ENCODE results near the gene POLK.
"Not testable (repeated sequence)": the region's sequence is repeated elsewhere in the genome, so short reads cannot be mapped to it uniquely, and the experiment has no call there.

POLK gene

GRCh38 chr5:75511435-75512382 lies at the start of gene POLK, which contains the start of gene CERT1:
TSS of gene POLK (plus strand) at chr5:75511891.
TSS of gene CERT1 (minus strand) at chr5:75511629. CDS start at chr5:75511207, 422 bp downstream.
- peak; percentile 96 for DNase-seq

- DNase-seq, result no peak
Observed at GRCh38 chr5:75463726-75464125, 48.0 kb upstream of the POLK start.

GRCh38 chr5:75465480-75465879 lies 46.2 kb upstream of the POLK start:
- no peak for DNase-seq

- no peak for DNase-seq
Observed at GRCh38 chr5:75466006-75466716, 45.5 kb upstream of the POLK start.

- DNase-seq, result no peak
Observed at GRCh38 chr5:75468593-75468992, 43.1 kb upstream of the POLK start.

- DNase-seq, result no peak
Observed at GRCh38 chr5:75469017-75469416, 42.7 kb upstream of the POLK start.

- no peak for DNase-seq
Observed at GRCh38 chr5:75471193-75471592, 40.5 kb upstream of the POLK start.

GRCh38 chr5:75472973-75473372 lies 38.7 kb upstream of the POLK start:
- no peak for DNase-seq

- DNase-seq, result no peak
Observed at GRCh38 chr5:75473463-75473862, 38.2 kb upstream of the POLK start.

- DNase-seq, result no peak
Observed at GRCh38 chr5:75475364-75475763, 36.3 kb upstream of the POLK start.

GRCh38 chr5:75481024-75481423 lies 30.7 kb upstream of the POLK start:
- no peak for DNase-seq

GRCh38 chr5:75482482-75482881 lies 29.2 kb upstream of the POLK start:
- no peak for DNase-seq

- no peak for DNase-seq
Observed at GRCh38 chr5:75484605-75485004, 27.1 kb upstream of the POLK start.

GRCh38 chr5:75489847-75490246 lies 21.8 kb upstream of the POLK start:
- not testable (repeated sequence) for DNase-seq

- no peak for DNase-seq
Observed at GRCh38 chr5:75491621-75492020, 20.1 kb upstream of the POLK start.

- DNase-seq, result no peak
Observed at GRCh38 chr5:75496026-75496425, 15.7 kb upstream of the POLK start.

GRCh38 chr5:75498208-75498777 lies 13.4 kb upstream of the POLK start:
- no peak for DNase-seq

- DNase-seq, result not testable (repeated sequence)
Observed at GRCh38 chr5:75498875-75499274, 12.8 kb upstream of the POLK start.

GRCh38 chr5:75505112-75505511 lies 6.6 kb upstream of the POLK start:
- not testable (repeated sequence) for DNase-seq

- DNase-seq, result no peak
Observed at GRCh38 chr5:75507841-75508240, 3.9 kb upstream of the POLK start.

- no peak for DNase-seq
Observed at GRCh38 chr5:75509546-75509945, 2.1 kb upstream of the POLK start.

- DNase-seq, result no peak
Observed at GRCh38 chr5:75509956-75510355, 1.7 kb upstream of the POLK start.

GRCh38 chr5:75510417-75510835 lies 1.3 kb upstream of the POLK start:
- DNase-seq, result peak; percentile 1

Data from CD4-positive, alpha-beta T cell treated with Interleukin-21 for 1 hour (primary cell).